Hepatocyte (in vitro differentiated cells): Measurements from ENCODE around the gene CCNO. TPM values are rescaled to one million over a fixed set of nuclear protein-coding genes. Genes with fewer than 3 reads are reported as not detected.

Experiments
- DNase-seq: peaks from one replicate; pipeline ENCODE4 v3.0.0-alpha.2; 2016; ENCODE audit warnings: low spot score
- H2AFZ ChIP-seq: fragments of 200-600 bp; sonication (generic); 2 replicates; pipeline ENCODE4 v1.6.0; 2016; ENCODE audit warnings: antibody characterized with exemption, mild to moderate bottlenecking
- H3K27ac ChIP-seq: fragments of 200-600 bp; sonication (generic); 2 replicates; pipeline ENCODE4 v1.5.1; 2016; ENCODE audit warnings: mild to moderate bottlenecking
- H3K27me3 ChIP-seq: fragments of 200-600 bp; sonication (generic); 2 replicates; pipeline ENCODE4 v1.6.1; 2016
- H3K36me3 ChIP-seq: fragments of 200-600 bp; sonication (generic); replicated peaks from 2 replicates; pipeline ENCODE4 v1.5.1; 2016; ENCODE audit warnings: low read depth; ENCODE audit not compliant: insufficient read depth
- H3K4me1 ChIP-seq: fragments of 200-600 bp; sonication (generic); 2 replicates; pipeline ENCODE4 v1.5.1; 2016; ENCODE audit warnings: mild to moderate bottlenecking, moderate library complexity; ENCODE audit not compliant: insufficient read depth
- H3K4me2 ChIP-seq: fragments of 200-600 bp; sonication (generic); 2 replicates; pipeline ENCODE4 v1.6.0; 2016
- H3K4me3 ChIP-seq: fragments of 200-600 bp; sonication (generic); 2 replicates; pipeline ENCODE4 v1.5.1; 2016; ENCODE audit warnings: mild to moderate bottlenecking
- H3K79me2 ChIP-seq: fragments of 200-600 bp; sonication (generic); 2 replicates; pipeline ENCODE4 v1.6.0; 2017; ENCODE audit warnings: mild to moderate bottlenecking
- H3K9me2 ChIP-seq: fragments of 200-600 bp; sonication (generic); replicated peaks from 2 replicates; pipeline ENCODE4 v1.6.0; 2017; ENCODE audit warnings: mild to moderate bottlenecking; ENCODE audit not compliant: insufficient read depth
- H3K9me3 ChIP-seq: fragments of 200-600 bp; sonication (generic); 2 replicates; pipeline ENCODE4 v1.5.1; 2016; ENCODE audit warnings: low read depth, mild to moderate bottlenecking
- H4K20me1 ChIP-seq: fragments of 200-600 bp; sonication (generic); 2 replicates; pipeline ENCODE4 v1.6.0; 2016; ENCODE audit warnings: mild to moderate bottlenecking; ENCODE audit not compliant: insufficient read depth, poor library complexity, severe bottlenecking
- CTCF ChIP-seq: fragments of 200-600 bp; sonication (generic); IDR thresholded peaks from 2 replicates; pipeline ENCODE4 v1.5.1; 2016; ENCODE audit warnings: antibody characterized with exemption, mild to moderate bottlenecking; ENCODE audit not compliant: poor library complexity
- EZH2 ChIP-seq: fragments of 200-600 bp; sonication (generic); IDR thresholded peaks from 2 replicates; pipeline ENCODE4 v1.6.1; 2016; ENCODE audit warnings: antibody characterized with exemption, mild to moderate bottlenecking, borderline replicate concordance
- EZH2phosphoT487 ChIP-seq: fragments of 200-600 bp; sonication (generic); IDR thresholded peaks from one replicate; pipeline ENCODE4 v1.6.1; 2018; ENCODE audit warnings: antibody characterized with exemption, mild to moderate bottlenecking, low read depth, moderate library complexity; ENCODE audit not compliant: unreplicated experiment, severe bottlenecking
- WGBS: methylation state at CpG from one replicate; pipeline ENCODE4 v1.1.6; 2016; ENCODE audit warnings: low lambda C conversion rate; ENCODE audit errors: missing lambda C conversion rate; 5-methylcytosine and 5-hydroxymethylcytosine counted together
- polyA plus RNA-seq: library from polyadenylated mRNA; unstranded; fragments of >200 nt; fragmentation: Nextera tagmentation; extraction: Ambion mirVana; gene quantifications from 2 replicates; pipeline ENCODE4 v1.2.1, GENCODE V29; 2016
- total RNA-seq: library from RNA; depleted of rRNA; stranded (reverse); fragments of >200 nt; gene quantifications from 2 replicates; pipeline ENCODE4 v1.2.3, GENCODE V29; 2014

CCNO gene
- total and polyA plus RNA-seq, 2 experiments from 2014 or later, result 0.13 to 0.97 TPM

- no peaks in the 10 kb centered on the region for H3K36me3 ChIP-seq
- H3K4me3 ChIP-seq, result no peak overlapping the region
- no peak overlapping the region for H3K27ac ChIP-seq
- H3K9me2 ChIP-seq, result no peaks in the 10 kb centered on the region
- H2AFZ ChIP-seq, result no peak overlapping the region
- no peak overlapping the region for H3K4me2 ChIP-seq
- no peaks in the 10 kb centered on the region for H4K20me1 ChIP-seq
- WGBS, result 58% methylated on average over 4 of the region's 4 CpGs
- H3K4me1 ChIP-seq, result peaks cover 16% of the 10 kb centered on the region
- peaks cover 58% of the 10 kb centered on the region for H3K27me3 ChIP-seq
- DNase-seq, result peak; percentile 76
- no peak for TF ChIP-seq EZH2phosphoT487
- no peak for TF ChIP-seq CTCF
- no peak for TF ChIP-seq EZH2
- no peaks in the 10 kb centered on the region for H3K9me3 ChIP-seq
- no peaks in the 10 kb centered on the region for H3K79me2 ChIP-seq
Observed at GRCh38 chr5:55218967-55219366, 14.4 kb downstream of the CCNO start.

- H3K4me2 ChIP-seq, result no peak overlapping the region
- no peak overlapping the region for H2AFZ ChIP-seq
- TF ChIP-seq EZH2phosphoT487 (no peak), CTCF (no peak), EZH2 (no peak)
- H3K9me3 ChIP-seq, result no peaks in the 10 kb centered on the region
- H3K4me3 ChIP-seq, result no peak overlapping the region
- no peaks in the 10 kb centered on the region for H3K9me2 ChIP-seq
- no peaks in the 10 kb centered on the region for H3K4me1 ChIP-seq
- no peaks in the 10 kb centered on the region for H3K36me3 ChIP-seq
- WGBS, result 62% methylated on average over 2 of the region's 2 CpGs
- no peaks in the 10 kb centered on the region for H3K79me2 ChIP-seq
- no peak overlapping the region for H3K27ac ChIP-seq
- H3K27me3 ChIP-seq, result peaks cover 17% of the 10 kb centered on the region
- no peaks in the 10 kb centered on the region for H4K20me1 ChIP-seq
- no peak for DNase-seq
Observed at GRCh38 chr5:55211184-55211874, 22.1 kb downstream of the CCNO start.

GRCh38 chr5:55205001-55205400 is 28.4 kb downstream of the CCNO start:
- no peak overlapping the region for H3K4me2 ChIP-seq
- DNase-seq, result no peak
- H3K79me2 ChIP-seq, result no peaks in the 10 kb centered on the region
- H3K4me1 ChIP-seq, result no peaks in the 10 kb centered on the region
- H3K9me3 ChIP-seq, result no peaks in the 10 kb centered on the region
- H3K9me2 ChIP-seq, result no peaks in the 10 kb centered on the region
- no peaks in the 10 kb centered on the region for H3K36me3 ChIP-seq
- no peak for TF ChIP-seq EZH2phosphoT487
- TF ChIP-seq CTCF, result no peak
- no peak for TF ChIP-seq EZH2
- 94% methylated on average over 2 of the region's 2 CpGs for WGBS
- no peak overlapping the region for H3K27ac ChIP-seq
- H3K4me3 ChIP-seq, result no peak overlapping the region
- peaks cover 24% of the 10 kb centered on the region for H3K27me3 ChIP-seq
- no peaks in the 10 kb centered on the region for H4K20me1 ChIP-seq
- no peak overlapping the region for H2AFZ ChIP-seq
